SU-DHL-6 (cell line): ENCODE measurements around the gene PCED1A.

Experiments
- H2AFZ ChIP-seq: fragments of 200-600 bp; sonication (generic); 2 replicates; pipeline ENCODE4 v1.6.1; 2014; ENCODE audit warnings: low read depth, mild to moderate bottlenecking, moderate library complexity, mixed read lengths, antibody characterized with exemption, low read length; ENCODE audit not compliant: severe bottlenecking
- H3F3A ChIP-seq: fragments of 200-600 bp; shearing (Covaris generic); 2 replicates; pipeline ENCODE4 v1.6.0; 2016; ENCODE audit warnings: antibody characterized with exemption, mild to moderate bottlenecking; ENCODE audit not compliant: insufficient read depth
- H3K27ac ChIP-seq: fragments of 200-600 bp; sonication (generic); 2 replicates; pipeline ENCODE4 v1.5.1; 2016; ENCODE audit warnings: low read depth, mild to moderate bottlenecking, low read length, moderate library complexity, mixed read lengths
- H3K27me3 ChIP-seq: fragments of 200-600 bp; sonication (generic), shearing (Covaris generic); 2 replicates; pipeline ENCODE4 v1.6.0; 2014; ENCODE audit warnings: mild to moderate bottlenecking, low read length
- H3K36me3 ChIP-seq: fragments of 200-600 bp; sonication (generic); 2 replicates; pipeline ENCODE4 v1.6.1; 2014; ENCODE audit warnings: mild to moderate bottlenecking, low read length, mixed read lengths
- H3K4me2 ChIP-seq: fragments of 300-600, 200-600 bp; shearing (Covaris generic), sonication (generic); 2 replicates; pipeline ENCODE4 v1.6.0; 2014; ENCODE audit warnings: low read length, low read depth, mild to moderate bottlenecking; ENCODE audit not compliant: poor library complexity, severe bottlenecking
- H3K4me3 ChIP-seq: fragments of 200-600 bp; sonication (generic); 2 replicates; pipeline ENCODE4 v1.5.1; 2014; ENCODE audit warnings: antibody characterized with exemption, low read length, mild to moderate bottlenecking, mixed read lengths; ENCODE audit not compliant: insufficient read depth, poor library complexity, severe bottlenecking
- H3K79me2 ChIP-seq: fragments of 200-600 bp; sonication (generic); 2 replicates; pipeline ENCODE4 v1.6.1; 2014; ENCODE audit warnings: mild to moderate bottlenecking, low read length, moderate library complexity; ENCODE audit not compliant: insufficient read depth
- H3K9ac ChIP-seq: fragments of 200-600 bp; sonication (generic); 2 replicates; pipeline ENCODE4 v1.7.0; 2014; ENCODE audit warnings: mild to moderate bottlenecking, low read length
- H3K9me2 ChIP-seq: fragments of 200-600 bp; sonication (generic); replicated peaks from 2 replicates; pipeline ENCODE4 v1.6.1; 2014; ENCODE audit warnings: low read length; ENCODE audit not compliant: insufficient read depth
- H3K9me3 ChIP-seq: fragments of 200-600 bp; sonication (generic); 2 replicates; pipeline ENCODE4 v1.6.1; 2014; ENCODE audit warnings: low read length, mixed read lengths; ENCODE audit not compliant: insufficient read depth
- H4K20me1 ChIP-seq: fragments of 200-600 bp; sonication (generic); 2 replicates; pipeline ENCODE4 v1.6.1; 2014; ENCODE audit warnings: low read depth, mild to moderate bottlenecking, antibody characterized with exemption, low read length, moderate library complexity, mixed read lengths
- EZH2phosphoT487 ChIP-seq: fragments of 200-600 bp; sonication (generic), shearing (Covaris generic); conservative IDR thresholded peaks from 2 replicates; pipeline ENCODE4 v1.6.1; 2018; ENCODE audit warnings: mild to moderate bottlenecking, antibody characterized with exemption, low read length, moderate library complexity, mixed read lengths
- TF ChIP-seq, protein P1 (sequence below): fragments of 200-600 bp; sonication (generic); IDR thresholded peaks from one replicate; pipeline ENCODE4 v1.5.1; 2017; ENCODE audit warnings: antibody characterized with exemption, mild to moderate bottlenecking, low read length, moderate library complexity; ENCODE audit not compliant: insufficient read depth, poor library complexity, severe bottlenecking

Gene PCED1A

DNA sequence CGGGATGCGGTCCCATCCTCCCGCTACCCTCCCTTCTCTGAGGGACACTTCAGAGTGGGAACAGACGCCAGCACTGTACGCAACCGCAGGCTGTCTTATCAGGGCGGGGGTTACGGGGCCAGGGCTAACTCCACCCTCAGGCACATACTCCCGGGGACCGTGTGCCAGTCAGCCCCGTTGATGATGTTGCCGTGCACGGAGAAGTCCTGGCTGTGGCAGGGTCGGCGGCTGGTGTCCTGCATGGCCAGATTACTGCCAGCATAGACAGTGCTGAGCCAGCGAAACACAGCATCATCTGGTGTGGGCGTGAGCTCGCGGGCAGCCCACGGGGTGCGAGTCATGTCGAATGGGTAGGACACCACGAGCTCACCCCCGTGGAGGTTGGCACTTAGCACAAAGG is 45.0 kb downstream of the PCED1A start:
- no peaks in the 10 kb centered on the region for H3K27me3 ChIP-seq
- no peak overlapping the region for H2AFZ ChIP-seq
- no peaks in the 10 kb centered on the region for H4K20me1 ChIP-seq

DNA sequence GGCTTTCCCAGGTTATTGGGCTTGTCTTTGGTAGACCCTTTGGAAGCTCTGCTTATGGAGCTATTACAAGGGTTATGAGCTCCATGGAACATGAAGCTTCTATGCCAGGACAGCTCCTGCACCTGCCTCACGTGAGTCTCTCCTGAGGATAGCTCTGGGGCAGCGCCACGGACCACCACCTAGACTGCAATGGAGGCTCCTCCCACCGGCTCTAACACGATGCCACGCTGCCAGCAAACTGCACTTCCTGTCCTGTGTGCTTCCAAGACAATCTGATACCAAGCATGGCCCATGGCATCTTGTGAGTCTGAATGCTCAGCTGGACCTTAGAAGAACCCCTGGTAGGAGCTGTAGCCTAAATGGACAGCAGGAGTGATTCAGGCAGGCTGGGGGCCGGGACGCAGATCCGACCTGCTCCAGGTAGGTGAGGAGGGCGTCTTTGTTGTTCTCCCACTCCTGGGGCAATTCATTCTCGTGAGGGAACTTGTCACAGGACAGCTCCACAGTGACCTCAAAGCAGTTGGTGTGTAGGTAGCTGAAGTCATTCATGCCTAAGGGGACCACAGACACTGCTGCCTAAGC is 45.5 kb downstream of the PCED1A start:
- Histone ChIP-seq H4K20me1 (no peaks in the 10 kb centered on the region), H3K79me2 (no peaks in the 10 kb centered on the region), H3K36me3 (no peaks in the 10 kb centered on the region), H3K4me2 (no peak overlapping the region), H2AFZ (no peak overlapping the region), H3F3A (no peaks in the 10 kb centered on the region), H3K9ac (no peak overlapping the region), H3K27ac (no peak overlapping the region), H3K4me3 (no peak overlapping the region), H3K9me2 (no peaks in the 10 kb centered on the region), H3K9me3 (no peaks in the 10 kb centered on the region), H3K27me3 (no peaks in the 10 kb centered on the region)
- no peak for TF ChIP-seq EZH2phosphoT487
- TF ChIP-seq, protein P1, sequence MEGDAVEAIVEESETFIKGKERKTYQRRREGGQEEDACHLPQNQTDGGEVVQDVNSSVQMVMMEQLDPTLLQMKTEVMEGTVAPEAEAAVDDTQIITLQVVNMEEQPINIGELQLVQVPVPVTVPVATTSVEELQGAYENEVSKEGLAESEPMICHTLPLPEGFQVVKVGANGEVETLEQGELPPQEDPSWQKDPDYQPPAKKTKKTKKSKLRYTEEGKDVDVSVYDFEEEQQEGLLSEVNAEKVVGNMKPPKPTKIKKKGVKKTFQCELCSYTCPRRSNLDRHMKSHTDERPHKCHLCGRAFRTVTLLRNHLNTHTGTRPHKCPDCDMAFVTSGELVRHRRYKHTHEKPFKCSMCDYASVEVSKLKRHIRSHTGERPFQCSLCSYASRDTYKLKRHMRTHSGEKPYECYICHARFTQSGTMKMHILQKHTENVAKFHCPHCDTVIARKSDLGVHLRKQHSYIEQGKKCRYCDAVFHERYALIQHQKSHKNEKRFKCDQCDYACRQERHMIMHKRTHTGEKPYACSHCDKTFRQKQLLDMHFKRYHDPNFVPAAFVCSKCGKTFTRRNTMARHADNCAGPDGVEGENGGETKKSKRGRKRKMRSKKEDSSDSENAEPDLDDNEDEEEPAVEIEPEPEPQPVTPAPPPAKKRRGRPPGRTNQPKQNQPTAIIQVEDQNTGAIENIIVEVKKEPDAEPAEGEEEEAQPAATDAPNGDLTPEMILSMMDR, result no peak

More for the DNA sequence above, 45.0 kb downstream of the PCED1A start:
- H3K4me3 ChIP-seq, result no peak overlapping the region
- H3F3A ChIP-seq, result no peaks in the 10 kb centered on the region
- no peaks in the 10 kb centered on the region for H3K9me2 ChIP-seq
- H3K27ac ChIP-seq, result no peak overlapping the region
- H3K4me2 ChIP-seq, result no peak overlapping the region
- no peak for TF ChIP-seq EZH2phosphoT487
- TF ChIP-seq, protein P1, result no peak
- H3K9me3 ChIP-seq, result no peaks in the 10 kb centered on the region
- H3K9ac ChIP-seq, result no peak overlapping the region
- H3K36me3 ChIP-seq, result no peaks in the 10 kb centered on the region
- H3K79me2 ChIP-seq, result no peaks in the 10 kb centered on the region

DNA sequence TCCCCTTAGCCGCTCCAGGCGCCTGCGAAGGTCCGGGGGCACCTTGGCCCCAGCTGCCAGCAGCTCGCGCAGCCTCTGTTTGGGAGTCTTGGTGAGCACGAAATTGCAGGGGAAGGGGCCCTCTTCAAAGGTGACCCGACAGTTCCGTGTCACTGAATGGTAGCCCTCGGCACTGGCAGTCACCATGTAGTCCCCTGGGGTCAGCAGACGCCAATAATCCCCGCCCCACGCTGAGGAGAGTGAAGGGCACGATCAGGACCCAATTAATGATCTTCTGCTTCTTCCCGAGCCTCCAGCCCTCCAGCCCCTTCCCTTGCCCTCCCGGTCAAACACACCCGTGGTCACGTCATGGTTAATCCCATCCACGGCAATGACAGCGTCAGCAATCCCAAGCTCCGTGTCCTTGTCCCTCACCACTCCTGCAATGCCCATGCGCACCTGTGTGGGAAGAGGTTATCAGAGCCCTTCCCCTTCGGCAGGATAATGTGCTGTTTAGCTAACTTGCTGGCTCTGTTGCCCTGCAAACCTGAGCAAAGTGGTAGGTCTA is 46.2 kb downstream of the PCED1A start:
- H3K36me3 ChIP-seq, result no peaks in the 10 kb centered on the region

More for the DNA sequence above, 46.2 kb downstream of the PCED1A start:
- H4K20me1 ChIP-seq, result no peaks in the 10 kb centered on the region
- no peak overlapping the region for H3K4me2 ChIP-seq
- H3K79me2 ChIP-seq, result no peaks in the 10 kb centered on the region
- no peaks in the 10 kb centered on the region for H3K27me3 ChIP-seq
- H3K9me2 ChIP-seq, result no peaks in the 10 kb centered on the region
- H3K27ac ChIP-seq, result no peak overlapping the region
- no peak overlapping the region for H3K9ac ChIP-seq
- no peak overlapping the region for H2AFZ ChIP-seq
- TF ChIP-seq EZH2phosphoT487, result no peak
- TF ChIP-seq, protein P1, result no peak
- no peaks in the 10 kb centered on the region for H3F3A ChIP-seq
- H3K4me3 ChIP-seq, result no peak overlapping the region
- H3K9me3 ChIP-seq, result no peaks in the 10 kb centered on the region
